Heart left ventricle (tissue), 16 donors: ENCODE results near the gene MIEN1. TPM values are rescaled to one million over a fixed set of nuclear protein-coding genes. Genes with fewer than 3 reads are reported as not detected.
A peak's percentile ranks its signal among the peaks of the same experiment; 100 is the strongest.

Source experiments
- ATAC-seq, 4 donors: fragments of 200-7000 bp; cut with Tn5 transposase; one replicate each; pipeline ENCODE4 v1.9.1; 2020 to 2022; ENCODE audit warnings: moderate library complexity in 4 of 4, mild to moderate bottlenecking in 3 of 4, moderate number of reproducible peaks in 1 of 4
- DNase-seq, 5 donors: peaks; one replicate each; pipeline ENCODE4 v3.0.0-alpha.2; 2020
- H3K27ac ChIP-seq, 12 donors: fragments of 200-600 bp; sonication (generic) in 4 of 12; one replicate each; pipeline versions ENCODE4 v1.5.0 to v1.8.0; 2016 to 2022; ENCODE audit warnings: mild to moderate bottlenecking in 2 of 12
- H3K27me3 ChIP-seq, 9 donors: fragments of 200-600 bp; sonication (generic) in 2 of 9; one replicate each; pipeline versions ENCODE4 v1.5.1 to v1.8.0; 2016 to 2022; ENCODE audit warnings: mild to moderate bottlenecking in 3 of 9
- H3K36me3 ChIP-seq, 9 donors: fragments of 200-600 bp; sonication (generic) in 2 of 9; one replicate each; pipeline versions ENCODE4 v1.5.0 to v1.8.0; 2018 to 2022; ENCODE audit warnings: mild to moderate bottlenecking in 2 of 9
- H3K4me1 ChIP-seq, 12 donors: fragments of 200-600 bp; sonication (generic) in 4 of 12; one replicate each; pipeline versions ENCODE4 v1.5.0 to v1.8.0; 2016 to 2022; ENCODE audit warnings: mild to moderate bottlenecking in 3 of 12
- H3K4me3 ChIP-seq, 12 donors: fragments of 200-600 bp; sonication (generic) in 4 of 12; one replicate each; pipeline versions ENCODE4 v1.5.0 to v1.8.0; 2017 to 2022; ENCODE audit warnings: mild to moderate bottlenecking in 9 of 12, moderate library complexity in 4 of 12
- H3K9me3 ChIP-seq, 12 donors: fragments of 200-600 bp; sonication (generic) in 4 of 12; one replicate each; pipeline versions ENCODE4 v1.5.0 to v1.8.0; 2016 to 2022; ENCODE audit warnings: mild to moderate bottlenecking in 1 of 12
- POLR2A ChIP-seq, 2 donors: fragments of 450-650 bp; IDR thresholded peaks; one replicate each; pipeline ENCODE4 v1.6.1; 2017; ENCODE audit warnings: antibody characterized with exemption in 2 of 2, mild to moderate bottlenecking in 2 of 2, moderate library complexity in 2 of 2
- WGBS, 4 donors: extraction: QIAGEN DNeasy Blood & Tissue Kit in 2 of 4; methylation state at CpG; one replicate each; pipeline versions ENCODE4 v1.1.5 to v1.1.7; 2013 to 2018; 5-methylcytosine and 5-hydroxymethylcytosine counted together
- intact Hi-C, 10 donors: fragments of 100-400 bp; cut with DNase I; formaldehyde crosslinking; loops; one replicate each; pipeline versions ENCODE4 v1.11.1 to v1.14.2; 2022
- polyA plus RNA-seq, 2 donors: library from polyadenylated mRNA; stranded (reverse); fragments of 200-250 nt; gene quantifications; one replicate each; pipeline ENCODE4 v1.2.3, GENCODE V29; 2013
- total RNA-seq, 9 donors: library from RNA; depleted of rRNA in 2 of 9; stranded (reverse); fragments of >200 nt in 2 of 9; fragmentation: NEBNext Ultra II Directional in 3 of 9; extraction: Animal tissue kit (Norgen Biotek cat#: 25700) in 3 of 9; gene quantifications; one replicate each; pipeline versions ENCODE4 v1.1.0 to v1.2.4, GENCODE V29; 2016 to 2023
- TF ChIP-seq, protein P1 (sequence below), 12 donors: fragments of 200-600 bp; sonication (generic) in 4 of 12; IDR thresholded peaks; one replicate each; pipeline versions ENCODE4 v1.5.0 to v1.8.0; 2018 to 2022; ENCODE audit warnings: antibody characterized with exemption in 12 of 12, mild to moderate bottlenecking in 5 of 12
- donor health status: ischemic (EF 13 %, LVEDD 7.1; RV severe dilation, severe dysfunction).
- donor health status: healthy with polysubstance abuse.
- donor health status: DM: no; HTN: yes; CAD: no.
- donor health status: DM: no; HTN: no; CAD: no.
- donor health status: ischemic (EF 25% LVEDD 6.9; RV normal size, moderate dysfunction).
- donor health status: ischemic (EF 25% LVEDD 5.7; RV mildly dilated, moderate dysfunction).
- donor health status: healthy.
- donor health status: DM: yes; HTN: yes; CAD: no.
- donor health status: ischemic (EF 35%, LVEDD 5.7; RV mildly dilated, moderate dysfunction).
- donor health status: nonischemic (EF 11% LVEDD 7.7; RV severe dilation, severe dysfunction).
- donor health status: DM: yes; HTN: yes; CAD: no.
- donor health status: PGD.
- donor health status: ischemic (EF 29% LVEDD 5.4; RV normal size, mild dysfunction).
- donor health status: nonischemic (EF 23%, LVEDD 6.1; RV moderate dilation, normal function).

Gene MIEN1
- total and polyA plus RNA-seq, 11 donors, result 34.3 to 159 (median 55.1) TPM

DNA sequence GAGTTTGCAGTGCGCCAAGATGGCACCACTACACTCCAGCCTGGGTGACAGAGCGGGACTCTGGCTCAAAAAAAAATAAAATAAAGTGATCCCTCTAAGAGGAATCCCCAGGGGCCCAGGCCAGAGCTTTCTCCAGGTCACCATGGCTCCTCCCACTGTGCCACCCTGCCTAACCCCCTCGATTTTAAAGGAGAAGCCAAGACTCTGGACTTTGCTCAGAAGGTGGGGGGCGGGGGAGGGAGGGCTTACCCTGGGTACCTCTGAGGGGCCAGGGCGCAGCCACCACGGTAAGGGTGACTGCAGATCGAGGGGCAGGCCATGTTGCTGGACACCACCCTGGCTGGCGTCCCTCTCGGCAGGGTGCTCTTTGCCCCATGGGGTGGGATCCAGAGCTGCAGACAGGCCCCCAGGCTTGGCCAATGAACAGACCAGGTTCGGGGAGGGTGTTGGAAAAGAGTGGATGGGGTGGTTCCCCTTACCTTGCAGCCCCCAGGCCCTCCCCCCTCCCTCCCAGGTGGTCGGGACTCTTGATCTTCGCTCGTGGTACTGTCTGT is 7.0 kb upstream of the MIEN1 start:
- 57 to 71% (median 63%) methylated on average over 12 to 13 of the region's 13 CpGs for WGBS, 4 donors
- Histone ChIP-seq H3K27me3 (peaks cover 15 to 56% (median 24%) of the 10 kb centered on the region in 9 donors), H3K4me3 (peak overlapping the region in 5 of 12 donors; percentile 13 to 51 (median 37)), H3K27ac (no peak overlapping the region), H3K36me3 (no peaks in the 10 kb centered on the region), H3K4me1 (peaks cover 0 to 44% (median 15%) of the 10 kb centered on the region in 12 donors), H3K9me3 (no peaks in the 10 kb centered on the region)
- ATAC-seq (no peak), DNase-seq (no peak)
- intact Hi-C loops, result no loop called here
- no peak for TF ChIP-seq POLR2A (IDR thresholded peaks at IDR 0.05)
- TF ChIP-seq, protein P1, sequence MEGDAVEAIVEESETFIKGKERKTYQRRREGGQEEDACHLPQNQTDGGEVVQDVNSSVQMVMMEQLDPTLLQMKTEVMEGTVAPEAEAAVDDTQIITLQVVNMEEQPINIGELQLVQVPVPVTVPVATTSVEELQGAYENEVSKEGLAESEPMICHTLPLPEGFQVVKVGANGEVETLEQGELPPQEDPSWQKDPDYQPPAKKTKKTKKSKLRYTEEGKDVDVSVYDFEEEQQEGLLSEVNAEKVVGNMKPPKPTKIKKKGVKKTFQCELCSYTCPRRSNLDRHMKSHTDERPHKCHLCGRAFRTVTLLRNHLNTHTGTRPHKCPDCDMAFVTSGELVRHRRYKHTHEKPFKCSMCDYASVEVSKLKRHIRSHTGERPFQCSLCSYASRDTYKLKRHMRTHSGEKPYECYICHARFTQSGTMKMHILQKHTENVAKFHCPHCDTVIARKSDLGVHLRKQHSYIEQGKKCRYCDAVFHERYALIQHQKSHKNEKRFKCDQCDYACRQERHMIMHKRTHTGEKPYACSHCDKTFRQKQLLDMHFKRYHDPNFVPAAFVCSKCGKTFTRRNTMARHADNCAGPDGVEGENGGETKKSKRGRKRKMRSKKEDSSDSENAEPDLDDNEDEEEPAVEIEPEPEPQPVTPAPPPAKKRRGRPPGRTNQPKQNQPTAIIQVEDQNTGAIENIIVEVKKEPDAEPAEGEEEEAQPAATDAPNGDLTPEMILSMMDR (IDR thresholded peaks at IDR 0.05), result no peak

DNA sequence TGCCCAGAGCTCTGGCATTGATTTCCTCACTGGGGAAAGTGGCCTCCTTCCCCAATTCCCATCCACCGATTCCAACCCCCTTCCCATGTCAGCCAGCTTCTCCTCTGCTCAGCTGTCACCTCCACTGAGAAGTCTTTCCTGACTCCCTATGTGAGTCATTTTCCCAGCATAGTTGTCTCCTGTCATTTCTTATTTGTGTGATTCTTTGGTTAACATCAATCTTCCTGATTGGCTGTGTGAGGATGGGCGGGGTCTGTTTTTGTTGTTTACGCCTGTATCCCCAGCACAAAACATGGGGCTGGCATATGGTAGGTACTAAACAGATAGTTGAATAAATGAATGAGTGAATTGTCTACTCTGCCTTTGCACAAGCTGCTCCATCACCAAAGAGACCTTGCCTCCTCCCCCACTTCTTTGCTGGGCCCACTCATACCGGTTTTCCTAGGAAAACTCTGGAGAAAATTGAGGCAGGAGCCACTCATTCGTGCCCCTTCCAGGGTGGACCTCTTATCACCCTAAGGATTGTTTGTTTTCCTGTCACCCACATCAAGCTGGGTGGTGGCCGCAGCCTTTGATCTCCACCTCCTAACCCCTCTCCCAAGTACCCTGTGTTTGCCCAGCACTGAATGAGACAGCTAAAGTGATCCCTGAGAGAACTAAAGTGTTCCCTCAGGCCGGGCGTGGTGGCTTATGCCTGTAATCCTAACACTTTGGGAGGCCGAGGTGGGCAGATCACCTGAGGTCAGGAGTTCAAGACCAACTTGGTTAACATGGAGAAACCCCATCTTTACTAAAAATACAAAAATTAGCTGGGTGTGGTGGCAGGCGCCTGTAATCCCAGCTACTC is 6.2 kb upstream of the MIEN1 start:
- no peaks in the 10 kb centered on the region for H3K9me3 ChIP-seq
- peaks cover 15 to 54% (median 22%) of the 10 kb centered on the region in 9 donors for H3K27me3 ChIP-seq
- H3K36me3 ChIP-seq, result no peaks in the 10 kb centered on the region
- no peak overlapping the region for H3K27ac ChIP-seq
- 80 to 83% (median 80%) methylated on average over 10 of the region's 10 CpGs for WGBS, 4 donors
- H3K4me3 ChIP-seq, result no peak overlapping the region
- H3K4me1 ChIP-seq, result peaks cover 0 to 43% (median 15%) of the 10 kb centered on the region in 12 donors
- no peak for TF ChIP-seq POLR2A (IDR thresholded peaks at IDR 0.05)
- TF ChIP-seq, protein P1 (IDR thresholded peaks at IDR 0.05), result no peak
- DNase-seq (no peak), ATAC-seq (no peak)
- intact Hi-C loops, result no loop called here

DNA sequence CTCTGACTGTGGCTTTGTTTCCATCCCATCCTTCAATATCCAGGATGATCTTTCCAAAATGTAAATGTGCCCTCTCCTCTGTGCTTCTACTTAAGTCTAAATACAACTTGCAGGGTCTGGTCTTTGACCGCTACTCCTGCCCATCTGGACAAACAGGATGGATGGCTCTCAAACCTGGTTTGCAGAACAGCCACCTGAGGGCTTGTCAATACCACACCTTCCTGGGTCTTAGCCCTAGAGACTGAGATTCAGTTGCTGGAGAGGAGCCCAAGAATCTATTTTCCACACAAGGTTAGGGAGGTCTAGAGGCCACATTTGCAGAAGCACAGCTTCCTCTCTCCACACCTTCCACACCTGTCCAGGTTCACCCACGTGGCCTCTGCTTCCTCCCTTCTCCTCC is 5.5 kb upstream of the MIEN1 start:
- H3K9me3 ChIP-seq, result no peaks in the 10 kb centered on the region
- 70 to 83% (median 80%) methylated on average over 2 of the region's 2 CpGs for WGBS, 4 donors
- no peak overlapping the region for H3K4me3 ChIP-seq
- H3K36me3 ChIP-seq, result no peaks in the 10 kb centered on the region
- H3K27me3 ChIP-seq, result peaks cover 15 to 51% (median 21%) of the 10 kb centered on the region in 9 donors
- no peak for DNase-seq
- no peak for ATAC-seq
- intact Hi-C loops, result no loop called here
- TF ChIP-seq POLR2A (IDR thresholded peaks at IDR 0.05), result no peak
- TF ChIP-seq, protein P1 (IDR thresholded peaks at IDR 0.05), result no peak
- peaks cover 0 to 37% (median 15%) of the 10 kb centered on the region in 12 donors for H3K4me1 ChIP-seq
- H3K27ac ChIP-seq, result no peak overlapping the region

DNA sequence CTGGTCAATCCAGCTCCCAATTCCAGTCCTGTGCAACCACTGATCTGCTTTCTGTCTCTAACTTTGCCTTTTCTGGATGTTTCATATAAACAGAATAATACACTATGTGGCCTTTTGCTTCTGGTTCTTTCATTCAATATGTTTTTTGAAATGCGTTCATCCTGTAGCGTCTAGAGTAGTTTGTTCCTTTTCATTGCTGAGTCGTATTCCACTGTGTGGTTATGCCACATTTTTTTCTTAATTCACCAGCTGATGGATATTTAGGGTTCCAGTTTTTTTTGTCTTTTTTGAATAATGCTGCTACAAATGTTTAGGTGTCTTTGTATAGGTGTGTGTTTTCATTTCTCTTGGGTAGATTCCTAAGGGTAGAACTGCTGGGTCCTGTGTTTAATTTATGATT is 2.3 kb upstream of the MIEN1 start:
- no peak overlapping the region for H3K27ac ChIP-seq
- no peak overlapping the region for H3K4me3 ChIP-seq
- no peak for DNase-seq
- ATAC-seq, result no peak
- no peaks in the 10 kb centered on the region for H3K9me3 ChIP-seq
- H3K36me3 ChIP-seq, result peaks cover 0 to 19% (median 11%) of the 10 kb centered on the region in 9 donors
- H3K4me1 ChIP-seq, result peaks cover 0 to 19% (median 9%) of the 10 kb centered on the region in 12 donors
- TF ChIP-seq, protein P1 (IDR thresholded peaks at IDR 0.05), result no peak
- no peak for TF ChIP-seq POLR2A (IDR thresholded peaks at IDR 0.05)
- intact Hi-C loops, result loop anchor here in 3 of 10 donors (5.0 kb wide), 4 partner anchors 35 to 110 kb away; partner anchors contain the start of genes PGAP3 (in 2 of the 3) and STARD3 (in 1 of the 3)
- peaks cover 0 to 19% (median 4%) of the 10 kb centered on the region in 9 donors for H3K27me3 ChIP-seq
- 96 to 98% (median 97%) methylated on average over 3 of the region's 3 CpGs for WGBS, 4 donors
